GM12891 (cell line): Measurements from ENCODE around the gene VPS13D.
A peak's percentile ranks its signal among the peaks of the same experiment; 100 is the strongest.

ENCODE experiments used
- DNase-seq: peaks from one replicate; pipeline ENCODE4 v3.0.0; 2011; ENCODE audit warnings: low spot score; ENCODE audit not compliant: insufficient read length
- FAIRE-seq: peaks from 2 replicates; lab custom pipeline; 2011; peaks lifted over from hg19 to GRCh38; lab: Jason Lieb, UNC
- PAX5 ChIP-seq: IDR thresholded peaks from 2 replicates; pipeline ENCODE4 v1.6.1; 2011; ENCODE audit warnings: low read length, moderate library complexity, mild to moderate bottlenecking; ENCODE audit not compliant: insufficient read depth, severe bottlenecking
- POLR2A ChIP-seq: IDR thresholded peaks from 2 replicates; pipeline ENCODE4 v1.6.1; 2011; ENCODE audit warnings: low read depth, low read length, control low read depth
- POLR2AphosphoS5 ChIP-seq: IDR thresholded peaks from 2 replicates; pipeline ENCODE4 v1.6.1; 2011; ENCODE audit warnings: low read depth, low read length, control low read depth
- POU2F2 ChIP-seq: IDR thresholded peaks from 2 replicates; pipeline ENCODE4 v1.6.1; 2011; ENCODE audit warnings: low read depth, mild to moderate bottlenecking, control low read depth, low read length, moderate library complexity
- SPI1 ChIP-seq: IDR thresholded peaks from 2 replicates; pipeline ENCODE4 v1.6.1; 2011; ENCODE audit warnings: low read depth, low read length, control low read depth
- TAF1 ChIP-seq: IDR thresholded peaks from 2 replicates; pipeline ENCODE4 v1.6.1; 2011; ENCODE audit warnings: low read depth, low read length, control low read depth

VPS13D gene

GRCh38 chr1:12284486-12284885 is 54.7 kb downstream of the VPS13D start:
- FAIRE-seq (no peak), DNase-seq (no peak)
- TF ChIP-seq SPI1 (no peak), POLR2A (no peak), PAX5 (no peak), TAF1 (no peak), POU2F2 (no peak), POLR2AphosphoS5 (no peak)

GRCh38 chr1:12285496-12286143 is 55.8 kb downstream of the VPS13D start:
- TF ChIP-seq SPI1 (no peak), POLR2A (no peak), POU2F2 (no peak), POLR2AphosphoS5 (no peak), PAX5 (no peak), TAF1 (no peak)
- FAIRE-seq = no peak
- DNase-seq = no peak

- DNase-seq (no peak), FAIRE-seq (no peak)
- no peak for TF ChIP-seq TAF1
- no peak for TF ChIP-seq POLR2AphosphoS5
- no peak for TF ChIP-seq PAX5
- TF ChIP-seq POLR2A = no peak
- peak; percentile 57 for TF ChIP-seq SPI1
- TF ChIP-seq POU2F2 = no peak
These were observed 58.0 kb downstream of the VPS13D start for GRCh38 chr1:12287869-12288268.

- DNase-seq (no peak), FAIRE-seq (no peak)
- TF ChIP-seq TAF1 (no peak), SPI1 (no peak), PAX5 (no peak), POU2F2 (no peak), POLR2A (no peak), POLR2AphosphoS5 (no peak)
These were observed 61.0 kb downstream of the VPS13D start for GRCh38 chr1:12290828-12291227.

GRCh38 chr1:12293416-12293815 is 63.6 kb downstream of the VPS13D start:
- DNase-seq (no peak), FAIRE-seq (no peak)
- TF ChIP-seq POLR2AphosphoS5 (no peak), PAX5 (no peak), TAF1 (no peak), POU2F2 (no peak), SPI1 (no peak), POLR2A (no peak)

GRCh38 chr1:12294076-12294475 is 64.2 kb downstream of the VPS13D start:
- DNase-seq (no peak), FAIRE-seq (no peak)
- no peak for TF ChIP-seq POU2F2
- no peak for TF ChIP-seq PAX5
- no peak for TF ChIP-seq SPI1
- TF ChIP-seq POLR2AphosphoS5 = no peak
- no peak for TF ChIP-seq POLR2A
- no peak for TF ChIP-seq TAF1

GRCh38 chr1:12296016-12296415 is 66.2 kb downstream of the VPS13D start:
- no peak for DNase-seq
- FAIRE-seq = peak; percentile 23
- TF ChIP-seq POU2F2 = no peak
- TF ChIP-seq POLR2AphosphoS5 = no peak
- TF ChIP-seq PAX5 = no peak
- TF ChIP-seq POLR2A = no peak
- TF ChIP-seq TAF1 = no peak
- TF ChIP-seq SPI1 = no peak

GRCh38 chr1:12296623-12297022 is 66.8 kb downstream of the VPS13D start:
- peak; percentile 79 for FAIRE-seq
- DNase-seq = peak; percentile 13
- TF ChIP-seq TAF1 = no peak
- no peak for TF ChIP-seq POU2F2
- no peak for TF ChIP-seq SPI1
- no peak for TF ChIP-seq POLR2A
- no peak for TF ChIP-seq PAX5
- no peak for TF ChIP-seq POLR2AphosphoS5

GRCh38 chr1:12300706-12301105 is 70.9 kb downstream of the VPS13D start:
- DNase-seq (no peak), FAIRE-seq (no peak)
- TF ChIP-seq POLR2AphosphoS5 = no peak
- TF ChIP-seq PAX5 = no peak
- TF ChIP-seq POLR2A = no peak
- no peak for TF ChIP-seq POU2F2
- no peak for TF ChIP-seq SPI1
- no peak for TF ChIP-seq TAF1
